B cell (primary cell): Measurements from ENCODE around the gene CCBE1.

ENCODE experiments used
- CTCF ChIP-seq: fragments of 200-600 bp; IDR thresholded peaks from one replicate; pipeline ENCODE4 v1.8.0; 2022; ENCODE audit warnings: antibody characterized with exemption, mild to moderate bottlenecking
- EZH2 ChIP-seq: IDR thresholded peaks from 2 replicates; pipeline ENCODE4 v1.6.1; 2012; ENCODE audit warnings: borderline replicate concordance, low read depth, mild to moderate bottlenecking, moderate library complexity, low read length; ENCODE audit not compliant: insufficient read depth, poor library complexity, severe bottlenecking

- TF ChIP-seq CTCF (no peak), EZH2 (no peak)
Measured at GRCh38 chr18:59512025-59512755, 185.0 kb downstream of the CCBE1 start.
